ENCODE data around the gene KRT72.
"Not testable (repeated sequence)": the region's sequence is repeated elsewhere in the genome, so short reads cannot be mapped to it uniquely, and the experiment has no call there.

Gene KRT72

DNA sequence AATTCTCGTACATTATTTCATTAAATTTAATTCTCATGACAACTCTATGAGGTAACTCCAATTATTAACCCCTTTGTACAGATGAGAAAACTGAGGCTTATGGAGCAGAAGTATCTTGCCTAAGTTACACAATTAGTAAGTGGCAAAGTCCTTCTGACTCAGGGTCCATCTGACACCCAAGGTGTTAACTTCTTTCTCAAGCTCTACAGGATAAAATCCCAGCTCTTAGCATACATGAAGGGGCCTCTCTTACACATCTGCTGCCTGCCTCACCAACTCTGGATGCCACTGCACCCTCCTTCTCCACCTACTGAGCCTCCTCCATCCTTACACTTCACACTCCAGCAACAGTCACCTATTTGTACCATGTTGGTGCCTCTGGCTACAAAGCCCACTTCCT is 4.3 kb upstream of the KRT72 start:
- no peak for DNase-seq

DNA sequence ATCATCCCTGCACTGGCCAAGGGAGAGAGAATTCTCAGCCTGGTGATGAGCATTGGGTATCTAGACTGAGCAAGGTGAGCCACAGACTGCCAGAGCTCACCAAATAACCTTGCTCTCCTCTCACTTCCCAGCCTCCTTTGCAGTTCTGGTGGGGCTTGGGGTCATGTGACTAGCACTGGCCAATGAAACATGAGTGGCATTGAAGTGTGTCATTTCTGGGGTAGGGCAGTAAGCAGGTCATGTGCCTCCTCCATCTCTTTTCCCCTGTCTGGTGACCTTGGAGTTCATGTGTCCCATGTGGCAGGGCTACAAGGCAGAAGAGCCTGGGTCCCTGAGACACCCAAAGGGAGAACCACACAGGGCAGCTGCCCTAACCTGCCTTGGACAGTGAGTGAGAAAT is 3.6 kb upstream of the KRT72 start:
- no peak for DNase-seq

DNA sequence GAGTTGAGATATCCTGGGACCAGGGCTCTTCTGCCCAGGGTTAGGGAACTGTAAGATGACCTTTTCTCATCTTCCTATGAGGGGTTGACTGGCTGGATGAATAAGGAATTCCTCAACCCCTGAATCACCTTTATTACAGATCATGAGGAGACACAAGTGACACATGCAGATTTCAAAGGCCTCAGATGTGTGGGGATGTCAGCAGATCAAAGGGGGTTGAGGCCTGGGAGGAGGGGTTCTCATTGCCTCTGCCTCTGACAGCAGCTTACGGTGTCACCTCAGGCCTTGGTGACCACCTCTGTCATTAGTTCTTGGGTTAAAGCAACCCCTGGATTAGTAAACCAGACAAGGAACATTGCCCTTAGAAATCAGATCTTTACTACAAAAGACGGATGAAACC is 2.1 kb upstream of the KRT72 start:
- DNase-seq = no peak

- DNase-seq = no peak
Measured at GRCh38 chr12:52602552-52602951, 1.3 kb upstream of the KRT72 start.

GRCh38 chr12:52601671-52602070 is 408 bp upstream of the KRT72 start:
- DNase-seq = no peak

- DNase-seq = no peak
Measured at GRCh38 chr12:52600475-52600874, 788 bp downstream of the KRT72 start.

- no peak for DNase-seq
Measured at GRCh38 chr12:52600071-52600470, 1.2 kb downstream of the KRT72 start.

- DNase-seq = no peak
Measured at GRCh38 chr12:52598966-52599365, 2.3 kb downstream of the KRT72 start.

DNA sequence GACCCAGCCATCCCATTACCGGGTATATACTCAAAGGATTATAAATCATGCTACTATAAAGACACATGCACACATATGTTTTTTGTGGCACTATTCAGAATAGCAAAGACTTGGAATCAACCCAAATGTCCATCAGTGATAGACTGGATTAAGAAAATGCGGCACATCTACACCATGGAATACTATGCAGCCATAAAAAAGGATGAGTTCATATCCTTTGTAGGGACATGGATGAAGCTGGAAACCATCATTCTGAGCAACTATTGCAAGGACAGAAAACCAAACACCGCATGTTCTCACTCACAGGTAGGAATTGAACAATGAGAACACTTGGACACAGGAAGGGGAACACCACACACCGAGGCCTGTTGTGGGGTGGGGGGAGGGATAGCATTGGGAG is 7.0 kb downstream of the KRT72 start:
- DNase-seq = not testable (repeated sequence)

DNA sequence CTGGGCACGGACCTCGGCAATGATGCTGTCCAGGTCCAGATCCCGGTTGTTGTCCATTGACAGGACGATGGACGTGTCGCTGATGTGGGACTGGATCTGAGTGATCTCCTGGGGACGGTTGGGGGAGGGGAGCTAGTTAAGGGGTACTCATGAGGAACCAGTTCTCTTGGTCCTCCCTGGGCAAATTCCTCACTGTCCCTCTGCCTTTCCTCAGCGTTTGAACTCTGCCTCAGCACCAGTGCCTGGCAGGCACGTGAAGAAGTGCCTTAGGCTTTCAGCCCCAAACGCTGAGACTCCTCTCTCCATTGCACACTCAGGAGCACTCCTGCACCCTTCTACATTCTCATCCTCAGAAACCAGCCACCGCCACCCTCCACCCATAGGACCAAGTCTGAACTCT is 9.7 kb downstream of the KRT72 start:
- DNase-seq = no peak

GRCh38 chr12:52590021-52590420 is 11.2 kb downstream of the KRT72 start:
- DNase-seq = no peak

- DNase-seq = no peak
Measured at GRCh38 chr12:52587563-52587962, 13.7 kb downstream of the KRT72 start.

DNA sequence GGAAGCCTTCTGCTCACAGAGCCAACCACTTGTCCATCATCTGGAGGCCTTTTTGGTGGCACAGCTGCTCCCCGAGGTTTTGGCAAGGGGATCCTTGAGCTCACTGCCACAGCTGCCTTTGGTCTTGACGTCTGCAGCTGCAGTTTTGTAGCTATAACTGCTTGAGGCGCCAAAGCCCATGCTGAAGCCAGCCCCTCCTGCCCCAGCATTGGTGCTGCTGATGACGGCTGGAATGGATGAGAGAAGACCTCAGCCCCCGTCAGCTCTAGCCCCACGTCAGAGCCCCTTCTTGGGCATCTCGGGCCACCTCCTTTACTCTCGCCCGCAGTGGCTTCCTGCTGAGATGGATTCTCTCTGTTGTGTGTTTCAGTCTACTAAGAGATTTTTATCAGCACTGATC is 15.3 kb downstream of the KRT72 start:
- DNase-seq = no peak

GRCh38 chr12:52585066-52585465 is 16.2 kb downstream of the KRT72 start:
- DNase-seq = no peak

DNA sequence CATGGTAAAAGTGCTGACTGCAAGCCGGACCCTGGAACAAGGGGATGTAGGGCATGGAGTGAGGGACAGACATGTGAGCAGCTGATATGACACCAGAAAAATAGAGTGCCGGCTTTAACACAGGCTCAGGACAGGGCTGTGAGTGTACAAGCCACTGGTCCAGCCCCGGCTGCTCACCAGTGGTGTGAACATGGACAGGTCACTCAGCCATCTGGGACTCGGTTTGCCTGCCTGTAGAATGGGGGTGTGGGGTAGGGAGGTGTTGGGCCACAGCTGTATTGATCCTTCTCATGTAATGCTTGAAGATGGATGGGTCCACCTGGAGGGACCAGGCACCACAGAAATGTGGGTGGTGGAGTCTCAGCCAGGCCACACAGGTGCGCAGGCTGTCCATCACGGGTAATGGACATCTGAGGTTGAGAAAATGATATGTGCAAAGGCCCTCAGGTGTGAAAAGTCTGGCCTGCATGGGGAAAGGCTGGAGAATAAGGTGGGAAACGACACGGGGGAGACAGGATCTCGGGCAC is 17.0 kb downstream of the KRT72 start:
- DNase-seq = no peak

DNA sequence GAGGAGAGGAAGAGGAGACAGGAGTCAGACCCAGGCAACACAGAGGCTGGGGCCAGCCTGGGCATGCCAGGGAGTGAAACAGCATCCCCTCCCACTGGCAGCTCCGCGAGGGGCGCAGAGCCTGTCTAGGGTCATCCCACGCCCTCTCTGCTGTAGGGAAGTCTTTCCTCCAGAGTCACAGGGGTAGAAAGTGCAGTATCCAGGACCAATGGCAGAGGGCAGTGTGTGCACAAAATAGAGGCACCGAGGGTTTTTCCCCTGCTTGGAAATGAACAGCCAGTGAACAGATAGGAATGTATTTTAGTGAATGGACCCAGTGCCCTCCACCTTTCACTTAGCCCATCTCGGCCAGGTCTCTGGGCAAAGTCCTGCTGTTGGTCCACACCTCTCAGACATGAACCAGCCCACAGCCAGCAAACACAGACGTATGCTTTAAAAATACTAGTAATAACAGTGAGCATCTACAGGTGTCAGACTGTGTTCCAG is 18.2 kb downstream of the KRT72 start:
- peak; percentile 69 for DNase-seq

DNA sequence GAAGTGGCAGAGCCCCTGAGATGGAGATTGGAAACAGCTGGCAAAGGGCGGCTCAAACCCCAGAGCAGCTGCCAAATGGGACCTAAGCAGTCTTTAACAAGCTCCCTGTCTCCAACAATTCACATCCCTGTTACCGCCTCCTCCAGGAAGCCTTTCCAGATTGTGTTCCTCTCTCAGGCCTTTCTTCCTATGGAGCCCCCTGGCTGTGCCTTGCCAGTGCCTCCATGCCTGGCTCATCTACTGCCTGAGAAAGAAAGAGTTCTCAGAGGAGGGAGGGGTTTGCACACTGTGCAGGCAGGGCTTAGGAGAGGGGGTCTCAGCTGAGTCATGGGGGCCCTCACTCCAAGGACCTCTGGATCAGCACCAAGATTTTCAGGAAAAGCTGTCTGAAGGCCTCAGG is 18.8 kb downstream of the KRT72 start:
- no peak for DNase-seq

- DNase-seq = no peak
Measured at GRCh38 chr12:52581481-52581880, 19.8 kb downstream of the KRT72 start.

DNA sequence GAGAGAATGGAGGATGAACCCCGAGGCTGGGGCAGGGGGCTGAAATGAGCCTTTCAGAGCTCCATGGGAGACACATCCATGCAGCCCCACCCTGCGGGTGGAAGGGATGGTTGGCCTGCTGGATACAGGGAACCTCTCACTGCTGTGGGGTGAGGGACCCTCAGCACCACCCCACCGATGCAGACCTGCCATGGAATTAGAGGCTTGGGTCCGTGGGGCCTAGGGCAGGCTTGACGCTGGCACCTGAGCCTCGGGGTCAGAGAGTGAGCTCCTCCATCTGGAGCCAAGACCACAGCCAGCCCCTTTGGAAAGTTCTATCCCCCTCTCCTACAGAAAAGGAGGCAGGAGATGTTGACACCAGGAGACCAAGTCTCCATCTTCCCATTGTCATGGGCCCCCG is 20.2 kb downstream of the KRT72 start:
- no peak for DNase-seq

DNA sequence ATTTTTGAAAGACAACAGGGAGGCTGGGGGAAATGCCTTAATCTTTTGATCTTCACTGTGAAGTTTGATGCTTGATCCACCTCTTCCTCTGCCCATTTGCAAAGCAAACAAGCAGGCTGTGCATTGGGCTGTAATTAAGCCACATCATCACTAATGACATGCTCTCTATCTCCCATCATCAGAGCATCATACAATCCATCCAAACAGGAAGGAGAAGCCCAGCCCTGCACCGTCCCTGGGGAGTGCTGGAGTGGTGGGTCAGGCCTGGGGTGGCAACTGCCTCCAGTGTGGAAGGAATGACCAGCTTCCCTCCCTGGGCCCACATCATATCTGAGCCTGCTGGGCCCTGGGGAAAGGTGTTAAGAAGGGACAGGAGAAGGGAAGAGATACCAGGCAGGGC is 20.8 kb downstream of the KRT72 start:
- DNase-seq = no peak

- no peak for DNase-seq
Measured at GRCh38 chr12:52579468-52580465, 21.5 kb downstream of the KRT72 start.

GRCh38 chr12:52578469-52578868 is 22.8 kb downstream of the KRT72 start:
- DNase-seq = no peak

DNA sequence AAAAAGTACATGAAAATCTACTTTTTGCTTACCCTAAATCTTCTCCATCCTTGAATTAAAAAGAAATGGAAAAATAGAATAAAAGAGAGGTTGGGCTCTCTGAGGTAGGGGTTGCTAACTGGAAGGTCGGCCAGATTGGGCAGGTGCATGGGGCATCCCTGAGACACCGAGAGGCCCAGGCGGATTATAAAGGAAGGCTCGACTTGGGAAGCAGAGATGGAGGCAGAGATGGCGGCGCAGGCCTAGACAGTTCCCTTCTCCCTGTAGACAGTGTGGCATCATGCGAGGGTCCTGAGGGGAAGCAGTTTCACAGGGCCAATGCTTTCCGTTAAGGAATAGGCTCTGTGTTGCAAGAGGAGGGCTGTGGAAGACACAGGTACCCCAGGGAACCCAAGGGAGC is 23.9 kb downstream of the KRT72 start:
- no peak for DNase-seq

- DNase-seq = no peak
Measured at GRCh38 chr12:52575948-52576347, 25.3 kb downstream of the KRT72 start.

DNA sequence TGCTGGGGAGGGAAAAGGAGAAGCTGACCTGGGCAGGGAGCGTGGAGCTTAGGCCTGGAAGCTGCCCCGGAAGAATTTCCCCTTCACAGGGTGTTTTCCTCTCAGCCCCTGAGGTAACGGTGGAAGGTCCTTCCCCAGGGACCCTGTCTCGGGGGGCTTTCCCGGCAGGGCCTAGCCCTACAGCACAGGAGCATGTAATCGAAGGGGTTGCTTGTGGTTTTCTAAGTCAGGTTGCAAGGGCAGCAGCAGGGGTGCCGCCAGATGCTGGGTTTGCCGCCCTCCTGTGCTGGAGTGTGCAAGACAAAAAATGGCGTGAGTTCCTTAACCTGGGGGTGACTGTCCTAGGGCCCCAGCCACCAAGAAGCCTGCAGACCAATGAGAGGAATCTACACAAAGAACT is 26.0 kb downstream of the KRT72 start:
- no peak for DNase-seq

Data from 8988T (cell line).